H9 (cell line): Measurements from ENCODE around the gene NKAIN2. TPM values are rescaled to one million over a fixed set of nuclear protein-coding genes. Genes with fewer than 3 reads are reported as not detected.

ENCODE experiments used
- DNase-seq: peaks from one replicate; pipeline ENCODE4 v3.0.0-alpha.2; 2017
- H2AFZ ChIP-seq: one replicate; pipeline ENCODE4 v1.6.1; 2013; ENCODE audit warnings: mild to moderate bottlenecking, low read length, control low read depth, moderate library complexity
- H2AK5ac ChIP-seq: 2 replicates; pipeline ENCODE4 v1.6.1; 2013; ENCODE audit warnings: low read length, control low read depth, mixed read lengths; ENCODE audit not compliant: insufficient read length
- H2BK120ac ChIP-seq: one replicate; pipeline ENCODE4 v1.6.1; 2013; ENCODE audit warnings: low read depth, mild to moderate bottlenecking, low read length, control low read depth, inconsistent platforms; ENCODE audit not compliant: poor library complexity, severe bottlenecking
- H2BK12ac ChIP-seq: 2 replicates; pipeline ENCODE4 v1.6.1; 2013; ENCODE audit warnings: low read length, control low read depth, mixed read lengths, low read depth; ENCODE audit not compliant: insufficient read length
- H2BK15ac ChIP-seq: 2 replicates; pipeline ENCODE4 v1.6.1; 2013; ENCODE audit warnings: low read depth, low read length, control low read depth
- H2BK20ac ChIP-seq: one replicate; pipeline ENCODE4 v1.6.1; 2013; ENCODE audit warnings: low read depth, mild to moderate bottlenecking, low read length, control low read depth, inconsistent platforms; ENCODE audit not compliant: poor library complexity, severe bottlenecking
- H2BK5ac ChIP-seq: 2 replicates; pipeline ENCODE4 v1.6.1; 2013; ENCODE audit warnings: low read length, control low read depth, mixed read lengths; ENCODE audit not compliant: insufficient read length
- H3K14ac ChIP-seq: 2 replicates; pipeline ENCODE4 v1.6.1; 2013; ENCODE audit warnings: low read length, control low read depth; ENCODE audit not compliant: insufficient read depth
- H3K18ac ChIP-seq: 2 replicates; pipeline ENCODE4 v1.6.1; 2013; ENCODE audit warnings: low read depth, mild to moderate bottlenecking, mixed read lengths, low read length, control low read depth; ENCODE audit not compliant: insufficient read length
- H3K23ac ChIP-seq: 2 replicates; pipeline ENCODE4 v1.6.1; 2013; ENCODE audit warnings: low read length, control low read depth, mixed read lengths, low read depth; ENCODE audit not compliant: insufficient read length
- H3K23me2 ChIP-seq: 2 replicates; pipeline ENCODE4 v1.6.1; 2013; ENCODE audit warnings: low read depth, mild to moderate bottlenecking, mixed read lengths, low read length, control low read depth; ENCODE audit not compliant: insufficient read length, poor library complexity, severe bottlenecking
- H3K27ac ChIP-seq: 2 replicates; pipeline ENCODE4 v1.5.1; 2013; ENCODE audit warnings: low read length, control low read depth, mixed read lengths, low read depth; ENCODE audit not compliant: insufficient read length
- H3K27me3 ChIP-seq: 2 replicates; pipeline ENCODE4 v1.6.1; 2013; ENCODE audit warnings: low read length, control low read depth, inconsistent platforms; ENCODE audit not compliant: insufficient read depth
- H3K4ac ChIP-seq: 2 replicates; pipeline ENCODE4 v1.6.1; 2013; ENCODE audit warnings: low read depth, mild to moderate bottlenecking, control low read depth, inconsistent platforms, low read length, moderate library complexity
- H3K4me1 ChIP-seq: 2 replicates; pipeline ENCODE4 v1.6.1; 2013; ENCODE audit warnings: low read length, control low read depth, inconsistent platforms; ENCODE audit not compliant: insufficient read depth
- H3K4me2 ChIP-seq: 2 replicates; pipeline ENCODE4 v1.6.1; 2013; ENCODE audit warnings: low read length, control low read depth, mixed read lengths; ENCODE audit not compliant: insufficient read length, insufficient read depth
- H3K56ac ChIP-seq: 2 replicates; pipeline ENCODE4 v1.6.1; 2013; ENCODE audit warnings: low read depth, mild to moderate bottlenecking, mixed read lengths, low read length, control low read depth; ENCODE audit not compliant: insufficient read length
- H3K79me1 ChIP-seq: 2 replicates; pipeline ENCODE4 v1.6.1; 2013; ENCODE audit warnings: low read depth, mild to moderate bottlenecking, moderate library complexity, low read length, control low read depth, inconsistent platforms; ENCODE audit not compliant: insufficient read depth, poor library complexity, severe bottlenecking
- H3K79me2 ChIP-seq: 2 replicates; pipeline ENCODE4 v1.6.1; 2013; ENCODE audit warnings: low read length, control low read depth, inconsistent platforms; ENCODE audit not compliant: insufficient read depth
- H3K9ac ChIP-seq: 2 replicates; pipeline ENCODE4 v1.6.1; 2013; ENCODE audit warnings: low read length, control low read depth, mixed read lengths; ENCODE audit not compliant: insufficient read length; ENCODE audit errors: extremely low read depth
- H3K9me3 ChIP-seq: one replicate; pipeline ENCODE4 v1.6.1; 2013; ENCODE audit warnings: low read depth, low read length, inconsistent platforms; ENCODE audit not compliant: control insufficient read depth
- H3T11ph ChIP-seq: one replicate; pipeline ENCODE4 v1.6.1; 2013; ENCODE audit warnings: mild to moderate bottlenecking, low read length, control low read depth, inconsistent platforms
- H4K20me1 ChIP-seq: one replicate; pipeline ENCODE4 v1.6.1; 2013; ENCODE audit not compliant: control insufficient read depth, insufficient read length, insufficient read depth
- H4K5ac ChIP-seq: 2 replicates; pipeline ENCODE4 v1.6.1; 2013; ENCODE audit warnings: low read depth, mild to moderate bottlenecking, mixed read lengths, low read length, control low read depth; ENCODE audit not compliant: insufficient read length
- H4K8ac ChIP-seq: replicated peaks from 2 replicates; pipeline ENCODE4 v1.6.1; 2013; ENCODE audit warnings: low read length, control low read depth, mixed read lengths, low read depth; ENCODE audit not compliant: insufficient read length
- H4K91ac ChIP-seq: 2 replicates; pipeline ENCODE4 v1.6.1; 2013; ENCODE audit warnings: low read depth, mild to moderate bottlenecking, moderate library complexity, mixed read lengths, low read length, control low read depth; ENCODE audit not compliant: insufficient read length
- H3K27ac Mint-ChIP-seq, 3 experiments: 2 replicates in 2 of 3; 3 replicates in 1 of 3; pipeline ENCODE4 v1.8.0; 2020 to 2021; ENCODE audit warnings: mixed read lengths in 3 of 3, mild to moderate bottlenecking in 1 of 3, moderate library complexity in 1 of 3
- H3K27me3 Mint-ChIP-seq: 2 replicates; pipeline ENCODE4 v1.8.0; 2021; ENCODE audit warnings: low read depth, mild to moderate bottlenecking, moderate library complexity, mixed read lengths
- H3K36me3 Mint-ChIP-seq, 3 experiments: 2 replicates in 2 of 3; 3 replicates in 1 of 3; pipeline ENCODE4 v1.8.0; 2020 to 2021; ENCODE audit warnings: low read depth in 3 of 3, mixed read lengths in 3 of 3; ENCODE audit not compliant: insufficient read depth in 1 of 3
- H3K4me1 Mint-ChIP-seq, 2 experiments: 2 replicates each; pipeline ENCODE4 v1.8.0; 2020; ENCODE audit warnings: mixed read lengths in 2 of 2
- H3K4me3 Mint-ChIP-seq, 2 experiments: 2 replicates in 1 of 2; 3 replicates in 1 of 2; pipeline ENCODE4 v1.8.0; 2020 to 2021; ENCODE audit warnings: mild to moderate bottlenecking in 2 of 2, mixed read lengths in 2 of 2, moderate library complexity in 1 of 2
- H3K9me3 Mint-ChIP-seq, 2 experiments: 2 replicates in 1 of 2; 3 replicates in 1 of 2; pipeline ENCODE4 v1.8.0; 2020; ENCODE audit warnings: mild to moderate bottlenecking in 2 of 2, mixed read lengths in 2 of 2, moderate library complexity in 1 of 2
- WGBS: extraction: QIAGEN DNeasy Blood & Tissue Kit; methylation state at CpG from one replicate; pipeline ENCODE4 v1.1.7; 2013; ENCODE audit warnings: missing lambda C conversion rate, low lambda C conversion rate, mixed read lengths; ENCODE audit not compliant: insufficient read length; ENCODE audit errors: extremely low coverage; 5-methylcytosine and 5-hydroxymethylcytosine counted together
- total RNA-seq: library from RNA; stranded (reverse); gene quantifications from 2 replicates; pipeline ENCODE4 v1.2.1, GENCODE V29; 2021
- TF ChIP-seq, protein P1 (sequence below): fragments of 200-600 bp; sonication (generic); conservative IDR thresholded peaks from 3 replicates; pipeline ENCODE4 v1.8.0; 2021; ENCODE audit warnings: antibody characterized with exemption, mild to moderate bottlenecking

The NKAIN2 gene
- total RNA-seq, 1 experiment from 2014 or later = 0.17 TPM

- Histone ChIP-seq H3K4ac (no peak overlapping the region), H3K79me2 (no peaks in the 10 kb centered on the region), H3K23ac (no peak overlapping the region), H2AK5ac (no peak overlapping the region), H4K8ac (no peak overlapping the region), H4K20me1 (no peaks in the 10 kb centered on the region), H2BK120ac (no peak overlapping the region), H3K79me1 (no peaks in the 10 kb centered on the region), H4K5ac (no peak overlapping the region), H3T11ph (no peak overlapping the region), H3K23me2 (no peaks in the 10 kb centered on the region), H2BK15ac (no peak overlapping the region), H3K27ac (no peak overlapping the region), H3K9ac (no peak overlapping the region), H3K14ac (no peak overlapping the region), H4K91ac (no peak overlapping the region), H3K4me2 (no peak overlapping the region), H2BK5ac (no peak overlapping the region), H3K18ac (no peak overlapping the region), H3K56ac (no peak overlapping the region), H3K27me3 (no peaks in the 10 kb centered on the region), H3K9me3 (no peaks in the 10 kb centered on the region), H2BK20ac (no peak overlapping the region), H2BK12ac (no peak overlapping the region), H3K4me1 (no peaks in the 10 kb centered on the region; the same call in 1 of the 2 replicates), H2AFZ (no peak overlapping the region)
- DNase-seq = no peak
- Mint-ChIP-seq H3K4me1 (peaks cover 5 to 8% of the 10 kb centered on the region in 2 experiments), H3K36me3 (no peaks in the 10 kb centered on the region; a peak in 1 of 7 replicates), H3K27ac (no peak overlapping the region), H3K9me3 (no peaks in the 10 kb centered on the region), H3K27me3 (no peaks in the 10 kb centered on the region), H3K4me3 (no peak overlapping the region)
- TF ChIP-seq, protein P1, sequence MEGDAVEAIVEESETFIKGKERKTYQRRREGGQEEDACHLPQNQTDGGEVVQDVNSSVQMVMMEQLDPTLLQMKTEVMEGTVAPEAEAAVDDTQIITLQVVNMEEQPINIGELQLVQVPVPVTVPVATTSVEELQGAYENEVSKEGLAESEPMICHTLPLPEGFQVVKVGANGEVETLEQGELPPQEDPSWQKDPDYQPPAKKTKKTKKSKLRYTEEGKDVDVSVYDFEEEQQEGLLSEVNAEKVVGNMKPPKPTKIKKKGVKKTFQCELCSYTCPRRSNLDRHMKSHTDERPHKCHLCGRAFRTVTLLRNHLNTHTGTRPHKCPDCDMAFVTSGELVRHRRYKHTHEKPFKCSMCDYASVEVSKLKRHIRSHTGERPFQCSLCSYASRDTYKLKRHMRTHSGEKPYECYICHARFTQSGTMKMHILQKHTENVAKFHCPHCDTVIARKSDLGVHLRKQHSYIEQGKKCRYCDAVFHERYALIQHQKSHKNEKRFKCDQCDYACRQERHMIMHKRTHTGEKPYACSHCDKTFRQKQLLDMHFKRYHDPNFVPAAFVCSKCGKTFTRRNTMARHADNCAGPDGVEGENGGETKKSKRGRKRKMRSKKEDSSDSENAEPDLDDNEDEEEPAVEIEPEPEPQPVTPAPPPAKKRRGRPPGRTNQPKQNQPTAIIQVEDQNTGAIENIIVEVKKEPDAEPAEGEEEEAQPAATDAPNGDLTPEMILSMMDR = no peak
- WGBS = no CpG with 5 or more reads among the region's 1 CpG
These were observed 620.0 kb downstream of the NKAIN2 start for GRCh38 chr6:124423621-124424020.
